ENCODE measurements around the gene VASH1.
A peak's percentile ranks its signal among the peaks of the same experiment; 100 is the strongest.

VASH1 gene

DNA sequence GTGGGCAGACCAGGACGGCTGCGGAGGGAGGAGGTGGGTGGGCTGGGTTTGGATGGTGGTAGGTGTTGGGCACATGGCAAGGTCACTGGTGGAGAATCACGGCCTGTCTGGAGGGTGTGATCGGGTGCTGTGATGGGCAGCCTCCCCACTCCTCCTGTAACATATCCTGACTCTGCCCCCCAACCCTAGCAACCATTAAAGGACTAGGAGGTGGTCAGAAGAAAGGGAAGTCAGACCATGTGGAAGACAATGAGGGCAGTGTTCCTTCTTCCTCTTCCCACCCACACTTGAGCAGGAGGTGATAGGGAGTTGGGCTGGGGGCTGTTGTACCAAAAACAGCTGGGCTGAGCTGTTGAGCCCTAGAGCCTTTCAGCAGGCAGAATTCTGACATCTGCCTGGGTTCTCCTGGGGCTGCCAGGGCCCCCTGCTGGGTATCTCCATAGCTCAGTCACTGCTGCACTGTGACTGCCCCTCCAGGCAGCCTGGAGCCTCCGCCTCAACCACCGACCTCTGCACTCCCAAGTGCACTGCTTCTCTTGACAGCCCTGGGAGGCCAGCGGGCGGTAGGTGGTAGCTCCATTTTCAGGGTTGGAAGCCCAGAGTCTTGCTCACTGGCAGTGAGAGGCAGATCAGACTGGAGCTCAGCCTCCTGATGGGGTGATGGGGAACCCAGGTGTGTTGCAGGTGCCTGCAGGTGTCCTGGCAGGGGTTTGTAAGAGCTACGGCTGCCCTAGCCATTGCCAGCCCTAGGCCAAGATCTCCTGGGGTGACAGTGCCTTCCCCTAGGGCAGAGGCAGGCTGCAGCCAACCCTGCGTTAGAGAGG is 15.4 kb downstream of the VASH1 start:
- H3K9ac ChIP-seq (ENCODE audit: low read length in 5 of 5), result no peak overlapping the region
- H3K9me3 ChIP-seq (ENCODE audit: control insufficient read depth in 5 of 5, low read length in 5 of 5), result no peaks in the 10 kb centered on the region
- peaks cover 15 to 39% (median 29%) of the 10 kb centered on the region in 5 donors for H3K4me1 ChIP-seq (ENCODE audit: control insufficient read depth in 5 of 5, insufficient read depth in 5 of 5, low read length in 5 of 5)
- H3K27me3 ChIP-seq (ENCODE audit: control insufficient read depth in 5 of 5, insufficient read depth in 4 of 5, low read length in 5 of 5), result no peaks in the 10 kb centered on the region
- peaks cover 0 to 50% (median 30%) of the 10 kb centered on the region in 5 donors for H3K36me3 ChIP-seq (ENCODE audit: control insufficient read depth in 5 of 5, insufficient read depth in 5 of 5, low read length in 5 of 5)
- H3K4me3 ChIP-seq (ENCODE audit: low read depth in 1 of 5, low read length in 5 of 5), result no peak overlapping the region
- no peak overlapping the region for H3K27ac ChIP-seq (ENCODE audit: low read depth, low read length)

DNA sequence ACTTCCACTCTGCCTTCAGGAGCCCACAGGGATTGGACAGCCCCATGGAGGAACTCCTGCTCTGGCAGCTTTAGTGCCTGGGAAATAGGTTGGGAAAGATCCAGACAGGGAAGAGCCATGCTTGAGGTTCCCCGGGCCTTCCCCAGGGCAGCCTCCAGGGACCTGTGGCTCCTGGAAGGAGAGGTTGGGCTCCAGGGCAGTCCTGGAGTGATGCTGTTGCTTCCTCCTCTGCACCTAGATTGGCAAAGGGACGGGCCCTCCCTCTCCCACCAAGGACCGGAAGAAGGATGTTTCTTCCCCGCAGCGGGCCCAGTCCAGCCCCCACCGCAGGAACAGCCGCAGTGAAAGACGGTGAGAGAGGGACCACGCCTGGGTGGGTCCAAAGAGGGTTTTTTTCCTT is 16.5 kb downstream of the VASH1 start:
- Histone ChIP-seq H3K36me3 (ENCODE audit: control insufficient read depth in 5 of 5, insufficient read depth in 5 of 5, low read length in 5 of 5) (peaks cover 0 to 60% (median 40%) of the 10 kb centered on the region in 5 donors), H3K9me3 (ENCODE audit: control insufficient read depth in 5 of 5, low read length in 5 of 5) (no peaks in the 10 kb centered on the region), H3K27me3 (ENCODE audit: control insufficient read depth in 5 of 5, insufficient read depth in 4 of 5, low read length in 5 of 5) (no peaks in the 10 kb centered on the region), H3K27ac (ENCODE audit: low read depth, low read length) (no peak overlapping the region), H3K9ac (ENCODE audit: low read length in 5 of 5) (no peak overlapping the region), H3K4me3 (ENCODE audit: low read depth in 1 of 5, low read length in 5 of 5) (no peak overlapping the region), H3K4me1 (ENCODE audit: control insufficient read depth in 5 of 5, insufficient read depth in 5 of 5, low read length in 5 of 5) (peaks cover 12 to 42% (median 31%) of the 10 kb centered on the region in 5 donors)

DNA sequence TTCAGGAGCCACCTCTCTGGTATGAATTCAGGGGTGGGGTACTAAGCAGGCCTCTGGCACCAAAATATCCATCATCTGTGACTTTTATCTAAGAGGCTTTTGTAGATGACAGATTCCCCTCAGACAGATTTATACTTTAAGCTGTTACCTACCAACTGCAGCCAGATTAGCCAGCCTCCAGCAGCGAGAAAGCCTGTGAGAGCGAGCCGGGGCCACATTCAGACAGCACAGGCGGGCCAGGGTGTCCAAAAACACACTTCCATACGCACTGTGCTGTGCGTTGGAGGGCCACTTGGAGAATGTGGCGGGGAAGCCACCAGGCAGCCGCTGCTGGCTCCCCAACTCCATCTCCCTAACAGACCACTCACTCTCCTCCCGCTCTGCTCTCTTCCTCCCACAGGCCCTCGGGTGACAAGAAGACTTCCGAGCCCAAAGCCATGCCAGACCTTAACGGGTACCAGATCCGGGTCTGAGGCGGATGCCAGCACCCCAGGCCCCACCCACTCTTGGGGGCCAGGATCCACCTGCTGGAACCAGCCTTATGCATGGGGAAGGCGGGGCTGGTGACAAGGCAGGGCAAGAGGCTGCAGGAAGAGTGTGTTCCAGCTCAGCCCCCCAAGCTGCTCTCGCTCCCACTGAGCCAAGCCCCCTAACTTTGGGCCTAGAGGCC is 17.4 kb downstream of the VASH1 start:
- peaks cover 5 to 39% (median 21%) of the 10 kb centered on the region in 5 donors for H3K4me1 ChIP-seq (ENCODE audit: control insufficient read depth in 5 of 5, insufficient read depth in 5 of 5, low read length in 5 of 5)
- H3K36me3 ChIP-seq (ENCODE audit: control insufficient read depth in 5 of 5, insufficient read depth in 5 of 5, low read length in 5 of 5), result peaks cover 0 to 65% (median 40%) of the 10 kb centered on the region in 5 donors
- no peaks in the 10 kb centered on the region for H3K27me3 ChIP-seq (ENCODE audit: control insufficient read depth in 5 of 5, insufficient read depth in 4 of 5, low read length in 5 of 5)
- no peaks in the 10 kb centered on the region for H3K9me3 ChIP-seq (ENCODE audit: control insufficient read depth in 5 of 5, low read length in 5 of 5)
- no peak overlapping the region for H3K9ac ChIP-seq (ENCODE audit: low read length in 5 of 5)
- no peak overlapping the region for H3K27ac ChIP-seq (ENCODE audit: low read depth, low read length)
- H3K4me3 ChIP-seq (ENCODE audit: low read depth in 1 of 5, low read length in 5 of 5), result no peak overlapping the region

DNA sequence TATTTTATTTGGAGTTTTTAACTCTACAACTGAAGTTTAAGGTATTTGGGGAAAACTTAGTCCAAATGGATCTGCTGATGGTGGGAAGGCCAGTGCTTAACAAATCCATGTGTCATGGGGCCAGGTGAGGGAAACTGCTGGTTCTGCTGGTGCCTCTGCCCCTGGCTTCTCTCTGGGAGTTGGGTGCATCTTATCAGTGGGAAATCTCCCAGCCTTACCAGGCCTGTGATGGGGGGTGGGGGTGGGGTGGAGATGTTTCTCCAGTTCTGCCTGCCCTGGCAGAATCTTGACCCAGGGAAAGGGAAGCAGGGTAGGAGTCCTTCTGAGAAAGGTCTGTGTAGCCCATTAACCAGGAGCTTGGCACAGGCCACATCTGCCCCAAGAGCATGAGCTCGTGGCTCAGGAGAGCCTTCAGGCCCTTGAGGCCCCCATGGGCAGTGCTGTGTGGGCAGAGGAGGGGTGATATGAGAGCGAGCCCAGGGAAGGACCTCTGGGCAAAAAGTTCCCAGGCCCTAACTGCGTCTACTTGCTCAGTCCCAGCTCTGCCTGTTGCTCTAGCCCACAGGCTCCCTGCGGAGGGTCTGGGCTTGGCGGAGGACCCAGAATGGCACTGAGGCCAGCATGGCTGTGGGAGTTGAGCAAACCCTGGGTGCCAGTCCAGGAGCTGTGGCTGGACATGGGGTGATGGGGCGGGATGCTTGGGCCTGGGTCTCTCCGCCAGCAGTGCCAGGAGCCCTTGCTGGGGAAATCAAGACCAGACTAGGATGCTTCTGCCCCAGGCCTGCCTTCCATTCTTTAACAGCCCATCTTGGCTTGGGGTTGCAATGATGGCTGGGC is 18.2 kb downstream of the VASH1 start:
- Histone ChIP-seq H3K9ac (ENCODE audit: low read length in 5 of 5) (no peak overlapping the region), H3K4me1 (ENCODE audit: control insufficient read depth in 5 of 5, insufficient read depth in 5 of 5, low read length in 5 of 5) (peaks cover 2 to 33% (median 16%) of the 10 kb centered on the region in 5 donors), H3K36me3 (ENCODE audit: control insufficient read depth in 5 of 5, insufficient read depth in 5 of 5, low read length in 5 of 5) (peaks cover 0 to 67% (median 42%) of the 10 kb centered on the region in 5 donors), H3K27me3 (ENCODE audit: control insufficient read depth in 5 of 5, insufficient read depth in 4 of 5, low read length in 5 of 5) (no peaks in the 10 kb centered on the region), H3K9me3 (ENCODE audit: control insufficient read depth in 5 of 5, low read length in 5 of 5) (no peaks in the 10 kb centered on the region), H3K4me3 (ENCODE audit: low read depth in 1 of 5, low read length in 5 of 5) (no peak overlapping the region), H3K27ac (ENCODE audit: low read depth, low read length) (no peak overlapping the region)

DNA sequence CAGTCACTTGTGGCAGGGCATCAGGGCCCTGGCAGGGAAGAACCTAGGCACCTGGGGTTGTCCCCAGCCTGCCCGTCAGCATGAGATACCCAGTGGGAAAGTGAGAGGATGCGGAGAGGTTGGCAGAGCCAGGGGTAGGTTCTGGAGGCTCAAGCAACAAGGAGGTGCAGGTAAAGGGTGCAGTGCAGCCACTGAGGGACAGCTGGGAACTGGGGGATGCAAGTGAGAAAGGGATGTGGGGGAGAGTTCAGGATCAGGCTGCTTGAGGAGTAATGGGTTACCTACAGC is 18.7 kb downstream of the VASH1 start:
- peaks cover 3 to 33% (median 18%) of the 10 kb centered on the region in 5 donors for H3K4me1 ChIP-seq (ENCODE audit: control insufficient read depth in 5 of 5, insufficient read depth in 5 of 5, low read length in 5 of 5)
- no peaks in the 10 kb centered on the region for H3K27me3 ChIP-seq (ENCODE audit: control insufficient read depth in 5 of 5, insufficient read depth in 4 of 5, low read length in 5 of 5)
- no peak overlapping the region for H3K4me3 ChIP-seq (ENCODE audit: low read depth in 1 of 5, low read length in 5 of 5)
- peaks cover 0 to 63% (median 47%) of the 10 kb centered on the region in 5 donors for H3K36me3 ChIP-seq (ENCODE audit: control insufficient read depth in 5 of 5, insufficient read depth in 5 of 5, low read length in 5 of 5)
- H3K27ac ChIP-seq (ENCODE audit: low read depth, low read length), result no peak overlapping the region
- H3K9me3 ChIP-seq (ENCODE audit: control insufficient read depth in 5 of 5, low read length in 5 of 5), result no peaks in the 10 kb centered on the region
- no peak overlapping the region for H3K9ac ChIP-seq (ENCODE audit: low read length in 5 of 5)

DNA sequence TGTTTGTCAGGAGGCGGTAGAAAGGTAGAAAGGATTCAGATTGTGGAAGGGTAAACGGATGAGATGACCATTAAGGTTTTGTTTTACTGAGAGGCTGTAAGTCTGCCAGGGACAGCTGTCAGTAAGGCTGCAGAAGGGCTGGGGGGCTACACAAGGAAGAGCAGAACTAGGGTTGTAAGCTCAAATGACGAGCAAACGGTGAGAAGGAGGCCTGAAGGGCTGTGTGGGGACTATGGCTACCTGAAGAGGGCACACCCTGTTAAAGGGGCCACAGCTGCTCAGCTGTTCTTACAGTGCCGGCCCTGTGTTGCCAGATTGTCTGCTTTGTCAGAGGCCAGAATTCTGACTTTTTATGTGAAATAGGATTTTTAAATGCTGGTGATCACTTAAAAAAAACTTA is 19.1 kb downstream of the VASH1 start:
- H3K27me3 ChIP-seq (ENCODE audit: control insufficient read depth in 5 of 5, insufficient read depth in 4 of 5, low read length in 5 of 5), result no peaks in the 10 kb centered on the region
- H3K9me3 ChIP-seq (ENCODE audit: control insufficient read depth in 5 of 5, low read length in 5 of 5), result no peaks in the 10 kb centered on the region
- peaks cover 3 to 33% (median 18%) of the 10 kb centered on the region in 5 donors for H3K4me1 ChIP-seq (ENCODE audit: control insufficient read depth in 5 of 5, insufficient read depth in 5 of 5, low read length in 5 of 5)
- no peak overlapping the region for H3K9ac ChIP-seq (ENCODE audit: low read length in 5 of 5)
- H3K27ac ChIP-seq (ENCODE audit: low read depth, low read length), result no peak overlapping the region
- H3K36me3 ChIP-seq (ENCODE audit: control insufficient read depth in 5 of 5, insufficient read depth in 5 of 5, low read length in 5 of 5), result peaks cover 0 to 63% (median 47%) of the 10 kb centered on the region in 5 donors
- no peak overlapping the region for H3K4me3 ChIP-seq (ENCODE audit: low read depth in 1 of 5, low read length in 5 of 5)

DNA sequence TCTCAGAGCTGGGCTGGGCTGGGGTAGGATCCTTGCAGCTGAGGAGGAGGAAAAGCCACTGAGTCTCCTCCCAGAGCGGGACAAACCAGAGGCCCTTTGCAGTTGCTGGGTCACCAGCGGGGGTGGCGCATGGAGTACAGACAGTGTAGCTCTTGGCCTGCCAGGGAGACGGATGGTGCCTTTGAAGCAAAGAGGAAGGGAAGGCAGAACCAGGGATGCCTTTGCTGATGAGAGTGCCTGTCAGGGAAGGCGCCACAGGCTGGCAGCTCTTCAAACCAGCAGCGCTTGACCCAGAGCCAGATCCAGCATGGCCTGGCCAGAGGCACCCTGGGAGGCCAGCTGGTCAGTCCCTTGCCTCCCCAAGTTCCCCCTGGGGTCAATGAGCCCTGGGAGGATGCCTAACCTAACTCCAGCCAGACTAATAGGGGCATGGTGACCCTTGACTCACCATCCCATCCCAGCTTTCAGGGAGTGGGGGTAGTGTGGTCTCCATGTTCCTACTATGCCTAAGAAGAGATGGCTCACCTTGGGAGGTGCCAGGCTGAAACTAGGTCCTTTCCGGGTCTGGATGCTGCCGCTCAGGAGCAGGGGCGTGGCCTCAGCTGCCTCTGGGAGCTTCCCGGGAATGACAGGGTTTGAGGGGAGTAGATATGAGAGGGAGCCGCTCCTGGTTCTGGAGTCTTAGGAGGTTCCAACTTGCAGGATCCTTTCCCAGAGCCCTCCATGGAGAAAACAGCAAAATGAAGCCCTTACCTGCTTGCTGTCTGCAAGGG is 19.8 kb downstream of the VASH1 start:
- Histone ChIP-seq H3K9me3 (ENCODE audit: control insufficient read depth in 5 of 5, low read length in 5 of 5) (no peaks in the 10 kb centered on the region), H3K36me3 (ENCODE audit: control insufficient read depth in 5 of 5, insufficient read depth in 5 of 5, low read length in 5 of 5) (peaks cover 0 to 62% (median 47%) of the 10 kb centered on the region in 5 donors), H3K27ac (ENCODE audit: low read depth, low read length) (peak overlapping the region; percentile 16), H3K4me3 (ENCODE audit: low read depth in 1 of 5, low read length in 5 of 5) (no peak overlapping the region), H3K27me3 (ENCODE audit: control insufficient read depth in 5 of 5, insufficient read depth in 4 of 5, low read length in 5 of 5) (no peaks in the 10 kb centered on the region), H3K4me1 (ENCODE audit: control insufficient read depth in 5 of 5, insufficient read depth in 5 of 5, low read length in 5 of 5) (peaks cover 3 to 33% (median 18%) of the 10 kb centered on the region in 5 donors), H3K9ac (ENCODE audit: low read length in 5 of 5) (no peak overlapping the region)

DNA sequence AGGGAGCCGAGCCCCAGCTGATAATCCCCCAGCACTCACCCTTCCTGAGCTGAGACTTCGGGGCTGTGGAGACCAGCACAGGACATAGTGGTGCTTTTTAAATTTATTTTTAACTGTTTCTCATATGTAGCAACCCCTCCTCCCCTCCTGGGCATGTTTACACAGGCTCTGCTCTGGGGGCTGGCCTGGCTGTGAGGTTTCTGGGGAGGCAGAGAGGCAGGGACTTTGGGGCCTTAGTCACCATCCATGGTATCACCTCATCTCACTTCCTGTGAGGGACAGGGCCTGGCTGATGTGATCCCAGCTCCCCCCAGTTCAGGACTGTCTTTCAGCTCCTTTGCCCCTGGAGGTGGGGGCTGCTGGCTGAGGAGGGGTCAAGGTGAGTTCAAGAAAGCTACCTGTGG is 20.4 kb downstream of the VASH1 start:
- Histone ChIP-seq H3K4me3 (ENCODE audit: low read depth in 1 of 5, low read length in 5 of 5) (no peak overlapping the region), H3K36me3 (ENCODE audit: control insufficient read depth in 5 of 5, insufficient read depth in 5 of 5, low read length in 5 of 5) (peaks cover 0 to 67% (median 49%) of the 10 kb centered on the region in 5 donors), H3K9ac (ENCODE audit: low read length in 5 of 5) (no peak overlapping the region), H3K4me1 (ENCODE audit: control insufficient read depth in 5 of 5, insufficient read depth in 5 of 5, low read length in 5 of 5) (peaks cover 3 to 29% (median 15%) of the 10 kb centered on the region in 5 donors), H3K9me3 (ENCODE audit: control insufficient read depth in 5 of 5, low read length in 5 of 5) (no peaks in the 10 kb centered on the region), H3K27me3 (ENCODE audit: control insufficient read depth in 5 of 5, insufficient read depth in 4 of 5, low read length in 5 of 5) (no peaks in the 10 kb centered on the region), H3K27ac (ENCODE audit: low read depth, low read length) (peak overlapping the region; percentile 16)

DNA sequence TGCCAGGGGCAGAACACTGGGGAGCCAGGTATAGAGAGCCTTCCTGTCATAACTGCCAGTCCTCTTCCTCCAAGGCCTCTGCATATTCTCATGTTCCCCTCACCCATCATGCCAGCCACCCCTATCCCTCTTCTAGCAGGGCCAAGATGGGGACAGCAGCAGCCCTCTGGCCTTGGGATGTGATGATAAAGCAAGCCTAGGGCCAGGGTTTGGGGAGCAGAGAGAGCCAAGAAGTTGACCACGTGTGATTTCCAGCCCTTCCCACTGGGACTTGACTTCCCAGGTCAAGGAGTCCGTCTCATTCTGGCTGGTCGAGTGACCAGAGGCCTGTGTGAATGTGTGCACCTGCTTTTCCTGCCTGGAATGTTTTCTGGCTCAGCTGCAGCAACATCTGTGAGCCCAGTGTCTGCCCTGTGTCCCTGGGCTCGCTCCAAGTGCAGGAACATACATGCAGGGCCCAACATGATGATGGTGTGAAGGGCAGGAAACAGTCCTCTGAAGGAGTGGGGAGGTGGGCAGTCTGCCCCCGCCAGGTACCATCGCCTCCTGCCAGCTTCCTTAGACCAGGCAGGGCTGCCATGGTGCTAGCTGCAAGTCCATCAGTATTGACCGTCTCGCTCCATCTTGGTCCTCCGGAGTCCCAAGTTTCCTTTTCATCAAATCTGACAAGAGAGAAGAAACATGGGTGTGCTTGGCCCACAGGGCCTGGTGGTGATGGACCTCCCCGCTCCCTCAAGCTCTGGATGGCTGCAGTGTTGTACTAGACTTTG is 21.0 kb downstream of the VASH1 start:
- Histone ChIP-seq H3K9me3 (ENCODE audit: control insufficient read depth in 5 of 5, low read length in 5 of 5) (no peaks in the 10 kb centered on the region), H3K27ac (ENCODE audit: low read depth, low read length) (peak overlapping the region; percentile 16), H3K27me3 (ENCODE audit: control insufficient read depth in 5 of 5, insufficient read depth in 4 of 5, low read length in 5 of 5) (no peaks in the 10 kb centered on the region), H3K4me3 (ENCODE audit: low read depth in 1 of 5, low read length in 5 of 5) (no peak overlapping the region), H3K36me3 (ENCODE audit: control insufficient read depth in 5 of 5, insufficient read depth in 5 of 5, low read length in 5 of 5) (peaks cover 0 to 68% (median 53%) of the 10 kb centered on the region in 5 donors), H3K9ac (ENCODE audit: low read length in 5 of 5) (no peak overlapping the region), H3K4me1 (ENCODE audit: control insufficient read depth in 5 of 5, insufficient read depth in 5 of 5, low read length in 5 of 5) (peaks cover 3 to 28% (median 15%) of the 10 kb centered on the region in 5 donors)

Data from subcutaneous abdominal adipose tissue (tissue), 5 donors.